CD14-positive monocyte (primary cell): ENCODE results near the gene RGS3. TPM values are rescaled to one million over a fixed set of nuclear protein-coding genes. Genes with fewer than 3 reads are reported as not detected.

Experiments
- DNase-seq, 3 donors: peaks; one replicate each; pipeline ENCODE4 v3.0.0-alpha.2; 2011 to 2022
- H2AFZ ChIP-seq: 2 replicates; pipeline ENCODE4 v1.6.0; 2012; ENCODE audit warnings: mild to moderate bottlenecking, low read depth, low read length, inconsistent platforms; ENCODE audit not compliant: insufficient read depth, poor library complexity, severe bottlenecking
- H3K27ac ChIP-seq, 2 donors: 1 replicate in 1 of 2; 2 replicates in 1 of 2; pipeline ENCODE4 v1.5.1; 2012 to 2013; ENCODE audit warnings: low read length in 2 of 2, control low read depth in 1 of 2, inconsistent platforms in 1 of 2, low read depth in 1 of 2, mild to moderate bottlenecking in 1 of 2
- H3K27me3 ChIP-seq, 2 donors: one replicate each; pipeline versions ENCODE4 v1.6.0 to v1.6.1; 2011 to 2013; ENCODE audit warnings: low read length in 2 of 2; ENCODE audit not compliant: control insufficient read depth in 2 of 2, insufficient read depth in 2 of 2
- H3K36me3 ChIP-seq, 2 donors: replicated peaks in 1 of 2; 1 replicate in 1 of 2; 2 replicates in 1 of 2; pipeline versions ENCODE4 v1.5.1 to v1.6.1; 2012 to 2013; ENCODE audit warnings: low read length in 2 of 2, control low read depth in 1 of 2, inconsistent platforms in 1 of 2, mild to moderate bottlenecking in 1 of 2; ENCODE audit not compliant: insufficient read depth in 2 of 2, control insufficient read depth in 1 of 2
- H3K4me1 ChIP-seq, 2 donors: 1 replicate in 1 of 2; 2 replicates in 1 of 2; pipeline versions ENCODE4 v1.5.1 to v1.6.1; 2012 to 2013; ENCODE audit warnings: low read length in 2 of 2, control low read depth in 1 of 2, inconsistent platforms in 1 of 2, mild to moderate bottlenecking in 1 of 2, moderate library complexity in 1 of 2; ENCODE audit not compliant: insufficient read depth in 2 of 2, control insufficient read depth in 1 of 2
- H3K4me2 ChIP-seq: replicated peaks from 2 replicates; pipeline ENCODE3; 2012; ENCODE audit warnings: low read length, moderate library complexity, mild to moderate bottlenecking; ENCODE audit not compliant: poor library complexity, severe bottlenecking; ENCODE audit errors: extremely low read depth
- H3K4me3 ChIP-seq, 3 experiments: fragments of 200-600 bp in 1 of 3; sonication (generic) in 1 of 3; replicated peaks in 1 of 3; 1 replicate in 2 of 3; 2 replicates in 1 of 3; pipeline ENCODE4 v1.5.1; 2011 to 2013; ENCODE audit warnings: low read length in 3 of 3, mild to moderate bottlenecking in 3 of 3, control low read depth in 2 of 3, low read depth in 2 of 3, inconsistent platforms in 1 of 3, moderate library complexity in 1 of 3
- H3K79me2 ChIP-seq: 2 replicates; pipeline ENCODE4 v1.6.0; 2012; ENCODE audit warnings: mild to moderate bottlenecking, control low read depth, inconsistent platforms, low read length, moderate library complexity; ENCODE audit not compliant: insufficient read depth
- H3K9ac ChIP-seq: 2 replicates; pipeline ENCODE4 v1.6.0; 2017; ENCODE audit warnings: low read length, mild to moderate bottlenecking; ENCODE audit not compliant: insufficient read depth, poor library complexity, severe bottlenecking
- H3K9me3 ChIP-seq, 2 donors: replicated peaks in 1 of 2; 1 replicate in 1 of 2; 2 replicates in 1 of 2; pipeline versions ENCODE4 v1.5.1 to v1.6.1; 2012 to 2013; ENCODE audit warnings: low read length in 2 of 2, control low read depth in 1 of 2; ENCODE audit not compliant: control insufficient read depth in 1 of 2, insufficient read depth in 1 of 2
- H4K20me1 ChIP-seq: 2 replicates; pipeline ENCODE4 v1.6.0; 2012; ENCODE audit warnings: mild to moderate bottlenecking, low read length, control low read depth, moderate library complexity; ENCODE audit not compliant: insufficient read depth
- H3K27ac Mint-ChIP-seq, 7 donors: one replicate each; pipeline ENCODE4 v1.8.0; 2020; ENCODE audit warnings: mild to moderate bottlenecking in 7 of 7, mixed read lengths in 7 of 7, moderate library complexity in 6 of 7, inconsistent platforms in 2 of 7
- H3K27me3 Mint-ChIP-seq, 3 donors: one replicate each; pipeline ENCODE4 v1.8.0; 2021 to 2022; ENCODE audit warnings: low read depth in 3 of 3, mild to moderate bottlenecking in 3 of 3, mixed read lengths in 3 of 3, moderate library complexity in 3 of 3, inconsistent platforms in 1 of 3
- H3K36me3 Mint-ChIP-seq, 2 donors: one replicate each; pipeline ENCODE4 v1.8.0; 2020; ENCODE audit warnings: mixed read lengths in 2 of 2, inconsistent platforms in 1 of 2, mild to moderate bottlenecking in 1 of 2
- H3K4me1 Mint-ChIP-seq: one replicate; pipeline ENCODE4 v1.8.0; 2020; ENCODE audit warnings: mild to moderate bottlenecking, mixed read lengths
- H3K4me3 Mint-ChIP-seq, 2 donors: one replicate each; pipeline ENCODE4 v1.8.0; 2020; ENCODE audit warnings: mild to moderate bottlenecking in 2 of 2, mixed read lengths in 2 of 2, moderate library complexity in 1 of 2
- H3K9me3 Mint-ChIP-seq, 7 donors: one replicate each; pipeline ENCODE4 v1.8.0; 2020 to 2022; ENCODE audit warnings: mixed read lengths in 7 of 7, mild to moderate bottlenecking in 6 of 7, moderate library complexity in 6 of 7, inconsistent platforms in 2 of 7
- CTCF ChIP-seq: fragments of 200-600 bp; IDR thresholded peaks from one replicate; pipeline ENCODE4 v1.8.0; 2022; ENCODE audit warnings: antibody characterized with exemption, mild to moderate bottlenecking
- WGBS: methylation state at CpG from one replicate; pipeline ENCODE4 v1.1.5; 2013; ENCODE audit warnings: missing lambda C conversion rate; ENCODE audit not compliant: insufficient coverage; 5-methylcytosine and 5-hydroxymethylcytosine counted together
- intact Hi-C, 2 donors: fragments of 100-400 bp; cut with micrococcal nuclease; formaldehyde crosslinking; loops; one replicate each; pipeline versions ENCODE4 v1.15.0 to v1.15.1; 2023
- polyA plus RNA-seq, 3 donors: library from polyadenylated mRNA; depleted of rRNA in 1 of 3; unstranded in 2 of 3; stranded (reverse) in 1 of 3; fragments of 300-500 nt in 2 of 3; fragments of >200 nt in 1 of 3; fragmentation: Illumina TruSeq in 2 of 3; gene quantifications; 1 replicate in 2 of 3; 2 replicates in 1 of 3; pipeline ENCODE4 v1.2.3, GENCODE V29; 2012 to 2021

Gene RGS3
- polyA plus RNA-seq, 3 donors = 9.1 to 16.2 (median 15.8) TPM

- Histone ChIP-seq H3K9ac (no peak overlapping the region), H4K20me1 (no peaks in the 10 kb centered on the region), H3K36me3 (no peaks in the 10 kb centered on the region), H3K4me3 (no peak overlapping the region), H3K79me2 (no peaks in the 10 kb centered on the region), H3K9me3 (no peaks in the 10 kb centered on the region), H3K4me1 (no peaks in the 10 kb centered on the region), H3K27me3 (peaks cover 0 to 5% of the 10 kb centered on the region in 2 donors), H3K27ac (no peak overlapping the region), H3K4me2 (no peak overlapping the region), H2AFZ (no peak overlapping the region)
- intact Hi-C loops = no loop called here
- peaks cover 8 to 12% (median 9%) of the 10 kb centered on the region in 3 donors for H3K27me3 Mint-ChIP-seq
- no peak for DNase-seq
- H3K27ac Mint-ChIP-seq = no peak overlapping the region
- no peak for TF ChIP-seq CTCF
- H3K9me3 Mint-ChIP-seq = peaks cover 0 to 3% (median 0%) of the 10 kb centered on the region in 7 donors
- H3K4me3 Mint-ChIP-seq = no peak overlapping the region
- no peaks in the 10 kb centered on the region for H3K36me3 Mint-ChIP-seq
- 89% methylated on average over 3 of the region's 9 CpGs for WGBS
- peaks cover 8% of the 10 kb centered on the region for H3K4me1 Mint-ChIP-seq
These were observed 161.2 kb downstream of the RGS3 start for GRCh38 chr9:113624721-113625120.

- DNase-seq = no peak
- no peak overlapping the region for H3K27ac Mint-ChIP-seq
These were observed 162.0 kb downstream of the RGS3 start for GRCh38 chr9:113625486-113625885.

More at GRCh38 chr9:113625486-113625885, 162.0 kb downstream of the RGS3 start:
- H3K79me2 ChIP-seq = no peaks in the 10 kb centered on the region
- WGBS = 98% methylated on average over 7 of the region's 8 CpGs
- no peaks in the 10 kb centered on the region for H3K27me3 ChIP-seq
- no peaks in the 10 kb centered on the region for H3K36me3 Mint-ChIP-seq
- H3K9me3 ChIP-seq = no peaks in the 10 kb centered on the region
- no peak overlapping the region for H3K9ac ChIP-seq
- TF ChIP-seq CTCF = no peak
- H3K4me2 ChIP-seq = no peak overlapping the region
- no peak overlapping the region for H3K4me3 Mint-ChIP-seq
- no peak overlapping the region for H3K4me3 ChIP-seq
- peaks cover 4 to 6% of the 10 kb centered on the region in 2 donors for H3K4me1 ChIP-seq
- H4K20me1 ChIP-seq = no peaks in the 10 kb centered on the region
- H3K36me3 ChIP-seq = no peaks in the 10 kb centered on the region
- H3K27ac ChIP-seq = no peak overlapping the region
- H3K27me3 Mint-ChIP-seq = peaks cover 6 to 7% (median 7%) of the 10 kb centered on the region in 3 donors
- intact Hi-C loops = no loop called here
- H3K4me1 Mint-ChIP-seq = peaks cover 10% of the 10 kb centered on the region
- peaks cover 0 to 3% (median 0%) of the 10 kb centered on the region in 7 donors for H3K9me3 Mint-ChIP-seq
- H2AFZ ChIP-seq = no peak overlapping the region
